ENCODE measurements around the gene BMPR2. TPM values are rescaled to one million over a fixed set of nuclear protein-coding genes. Genes with fewer than 3 reads are reported as not detected.

BMPR2 gene
- polyA plus RNA-seq, 1 of the 3 experiments (the other 2 are of a cell fraction): 10.2 TPM

Small RNA genes within 50 kb of the gene (small RNA-seq; reads per million reads assigned to genes)
- 0 reads per million in 7 experiments for gene MTND4LP17
- 0 reads per million in 7 experiments for gene RN7SL753P

Other genes with a start within 250 kb of the BMPR2 start
- 42.8 and 45.4 TPM in 2 replicates for gene SUMO1, start 137.7 kb upstream of the BMPR2 start, polyA plus RNA-seq (2012; rRNA removed)
- gene NOP58, start 110.6 kb upstream of the BMPR2 start, polyA plus RNA-seq (2012; rRNA removed): 37.4 and 46.3 TPM in 2 replicates